Activated T-helper 1 cell treated with Interleukin-2 at 50 U/mL for 16 hours (primary cell): ENCODE results near the gene RRP8.

ENCODE experiments used
- DNase-seq: peaks from one replicate; pipeline ENCODE4 v3.0.0-alpha.2; 2020; ENCODE audit warnings: low read depth

The RRP8 gene

DNA sequence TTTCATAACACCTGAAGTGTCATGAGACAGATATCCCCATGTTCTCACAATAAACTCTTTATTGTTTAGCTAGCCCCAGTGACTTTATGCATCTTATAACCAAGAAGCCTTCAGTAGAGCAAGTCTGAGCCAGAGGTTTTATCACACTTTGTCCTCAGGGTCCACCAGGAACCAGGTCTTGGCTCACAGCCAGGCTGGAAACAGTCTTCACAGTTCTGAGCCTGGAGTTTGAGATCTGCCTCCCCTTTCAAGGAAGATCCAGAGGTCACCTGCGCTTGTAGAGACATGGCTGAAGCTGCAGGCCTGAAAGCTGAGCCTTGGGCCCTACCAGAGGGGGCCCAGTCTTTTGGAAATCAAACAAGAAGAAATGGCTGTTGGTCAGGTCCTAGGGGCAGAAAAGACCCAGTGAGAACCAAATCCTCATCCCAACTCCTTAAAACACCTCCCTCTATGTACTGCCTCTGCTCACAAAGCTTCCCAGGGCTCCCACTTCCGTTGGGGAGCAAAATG, 3.5 kb downstream of the RRP8 start:
- no peak for DNase-seq

DNA sequence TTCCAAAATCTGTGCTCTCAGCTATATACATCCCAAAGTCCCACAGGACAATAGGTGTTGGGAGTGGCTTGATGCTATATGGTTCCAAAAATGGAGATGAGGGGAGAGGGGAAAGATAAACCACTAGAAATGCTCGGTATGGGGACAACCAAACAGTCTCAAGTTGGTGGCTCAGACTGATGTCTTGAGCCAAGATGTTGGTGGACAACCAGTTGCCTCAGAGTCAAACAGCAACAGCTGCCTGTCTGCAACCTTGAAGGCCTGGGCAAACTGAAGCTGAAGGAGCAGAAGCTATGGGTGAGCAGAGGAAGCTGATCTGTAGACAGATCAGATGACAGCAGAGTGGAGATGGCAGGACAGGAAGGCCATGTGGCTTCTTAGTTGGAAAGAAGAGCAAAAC, 4.0 kb downstream of the RRP8 start:
- DNase-seq: no peak

DNA sequence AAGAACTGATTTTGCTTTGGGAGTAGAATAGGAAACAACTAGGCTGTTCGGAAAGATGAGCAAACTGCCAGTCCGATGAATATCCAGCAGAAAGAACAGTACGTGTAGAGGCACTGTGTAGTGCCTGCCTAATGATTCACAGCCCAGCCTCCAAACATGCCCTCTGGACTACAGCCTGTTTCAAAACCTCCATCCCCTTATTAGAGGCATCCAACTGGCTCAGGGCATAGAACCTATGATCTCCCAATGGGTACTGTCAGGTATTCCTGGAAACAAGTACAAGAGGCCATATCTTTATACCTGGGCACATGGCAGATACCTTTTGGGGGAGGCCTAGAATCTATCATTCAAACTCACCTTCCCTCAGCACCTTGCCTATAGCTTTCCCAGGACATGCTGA, 4.9 kb downstream of the RRP8 start:
- no peak for DNase-seq

DNA sequence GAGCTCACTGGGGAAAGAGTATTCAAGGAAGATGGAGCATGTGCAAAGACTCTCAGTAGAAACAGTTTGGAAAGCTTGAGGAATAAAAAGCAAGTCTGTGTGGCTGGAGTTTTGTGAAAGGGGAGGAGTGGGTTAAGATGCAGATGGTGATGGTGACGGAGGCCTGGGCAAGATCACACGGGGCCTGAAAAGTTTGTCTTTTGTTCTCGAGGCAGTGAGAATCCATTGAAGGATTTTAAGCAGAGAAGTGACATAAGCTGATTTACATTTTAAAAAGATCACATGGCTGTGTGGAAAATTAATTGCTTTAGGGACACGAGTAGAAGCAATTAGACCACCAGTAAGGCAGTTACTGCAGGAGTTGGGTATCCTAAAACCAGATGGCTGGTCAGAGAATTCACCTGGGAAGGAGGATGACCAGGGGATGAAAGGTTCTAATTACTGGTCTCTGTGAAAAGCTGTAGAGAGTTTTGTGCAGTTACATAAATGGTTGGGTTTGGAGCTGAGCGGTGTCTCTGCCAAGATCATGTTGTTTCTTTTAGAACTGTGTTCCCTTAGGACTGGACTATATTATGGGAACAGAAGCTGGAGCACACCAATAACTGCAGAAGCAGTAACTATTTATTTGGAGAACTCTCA, 7.1 kb downstream of the RRP8 start:
- no peak for DNase-seq

DNA sequence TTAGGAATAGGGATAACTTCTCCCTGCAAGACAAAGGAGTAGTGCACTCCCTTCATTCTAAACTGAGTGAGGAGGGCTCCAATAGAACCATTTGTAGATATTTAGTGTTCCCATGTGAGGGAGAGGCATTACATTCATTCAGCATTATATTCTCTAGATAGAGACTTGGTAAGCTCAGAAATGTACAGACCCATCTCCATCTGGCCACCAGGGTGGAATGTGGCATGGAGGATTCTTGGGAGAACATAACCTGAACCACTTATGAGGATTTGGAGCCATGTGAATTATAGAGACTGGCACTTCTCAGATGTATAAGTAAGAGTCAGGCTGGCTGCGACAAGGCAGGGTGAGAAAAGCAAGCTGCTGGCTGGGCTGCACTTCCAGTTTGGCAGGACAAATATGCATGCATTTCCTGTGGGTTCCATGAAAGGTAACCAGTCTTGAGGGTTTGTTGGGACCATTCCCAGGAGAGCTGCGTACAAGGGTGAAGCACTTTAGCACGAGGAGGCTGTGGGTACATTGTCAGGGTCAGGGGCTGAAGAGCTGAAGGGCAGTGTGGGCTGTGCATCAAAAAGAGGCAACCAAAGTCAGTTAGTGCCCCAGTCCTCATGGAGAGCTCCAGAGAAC, 9.2 kb downstream of the RRP8 start:
- DNase-seq: no peak

DNA sequence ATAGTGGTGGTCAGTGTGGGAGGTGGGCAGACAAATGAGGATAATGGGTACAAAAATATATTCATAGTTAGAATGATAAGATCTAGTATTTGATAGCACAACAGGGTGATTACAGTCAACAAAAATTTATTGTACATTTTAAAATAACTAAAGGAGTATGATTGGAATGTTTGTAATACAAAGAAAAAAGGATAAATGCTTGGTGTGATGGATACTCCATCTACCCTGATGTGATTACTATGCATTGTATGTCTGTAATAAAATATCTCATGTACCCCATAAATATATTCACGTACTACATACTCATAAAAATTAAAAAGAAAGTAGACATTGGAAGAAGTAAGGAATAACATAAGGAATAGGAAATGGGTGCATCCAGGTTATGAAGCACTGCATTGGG, 15.4 kb downstream of the RRP8 start:
- no peak for DNase-seq

DNA sequence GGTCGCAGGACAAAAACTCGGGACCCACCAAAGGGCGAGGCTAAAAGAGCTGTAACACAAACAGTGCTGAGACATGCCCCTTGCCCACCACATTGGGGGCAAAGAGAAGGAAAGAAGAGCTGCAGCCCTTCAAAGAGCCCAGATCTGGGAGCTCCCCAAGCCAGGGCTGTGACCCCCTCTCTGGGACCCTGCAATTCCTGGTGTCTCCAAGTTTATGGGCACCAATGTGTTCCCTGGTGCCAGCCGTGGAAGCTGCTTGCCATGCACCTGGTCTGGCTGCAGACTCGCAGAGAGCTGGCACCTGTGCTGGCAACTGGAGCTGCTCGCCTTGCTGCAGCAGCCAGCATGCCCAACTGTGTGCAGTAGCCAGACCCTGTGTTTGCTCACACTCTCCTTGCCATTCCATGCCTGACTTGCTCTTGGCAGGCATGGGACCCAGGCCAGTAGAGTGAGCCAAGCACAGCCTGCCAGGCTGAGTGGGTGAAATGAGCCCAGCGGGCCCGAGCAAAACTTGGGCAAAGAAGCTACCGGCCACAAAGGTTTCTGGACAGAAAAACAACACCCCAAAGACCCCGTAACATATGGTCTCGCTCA, 16.0 kb downstream of the RRP8 start:
- no peak for DNase-seq

DNA sequence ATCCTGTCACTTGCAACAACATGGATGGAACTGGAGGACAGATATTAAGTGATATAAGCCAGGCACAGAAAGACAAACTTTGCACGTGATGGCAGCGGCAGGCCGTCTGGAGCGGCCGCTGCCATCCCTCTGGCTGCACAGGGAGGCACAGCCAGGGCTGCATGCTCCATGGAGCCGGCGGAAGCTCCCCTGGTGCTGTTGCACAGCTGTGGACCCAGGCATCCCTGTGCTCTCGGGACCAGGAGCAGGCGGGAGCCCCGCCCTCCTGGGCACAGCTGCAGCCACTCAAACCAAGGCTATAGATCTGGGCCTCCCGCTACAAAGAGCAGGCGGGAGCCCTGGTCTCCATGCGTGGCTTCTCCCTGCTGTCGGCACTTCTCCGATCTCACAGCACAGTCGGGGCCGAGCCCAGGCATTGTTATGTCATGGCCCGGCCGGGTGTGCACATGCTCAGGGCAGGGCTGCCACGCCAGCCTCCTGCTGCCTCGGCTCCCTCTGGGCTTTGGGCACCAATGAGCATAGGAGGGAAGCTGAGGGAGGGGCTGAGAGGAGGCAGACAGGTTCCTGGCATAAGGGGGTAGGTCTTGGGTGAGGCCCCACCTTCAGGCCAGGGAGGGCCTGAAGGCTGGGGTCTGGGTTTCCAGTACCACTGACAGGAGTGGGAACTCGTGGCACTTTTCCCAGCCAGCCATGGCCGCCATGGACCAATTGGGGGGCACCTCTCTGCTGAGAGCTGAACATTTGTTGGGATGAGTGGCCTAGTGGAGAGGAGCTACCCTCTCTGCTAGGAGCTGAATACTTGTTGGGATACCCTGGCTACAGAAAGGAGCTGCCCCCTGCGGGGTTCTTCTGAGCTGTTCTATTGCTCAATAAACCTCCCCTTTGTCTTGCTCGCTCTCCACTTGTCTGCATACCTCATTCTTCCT, 16.7 kb downstream of the RRP8 start:
- DNase-seq: no peak

DNA sequence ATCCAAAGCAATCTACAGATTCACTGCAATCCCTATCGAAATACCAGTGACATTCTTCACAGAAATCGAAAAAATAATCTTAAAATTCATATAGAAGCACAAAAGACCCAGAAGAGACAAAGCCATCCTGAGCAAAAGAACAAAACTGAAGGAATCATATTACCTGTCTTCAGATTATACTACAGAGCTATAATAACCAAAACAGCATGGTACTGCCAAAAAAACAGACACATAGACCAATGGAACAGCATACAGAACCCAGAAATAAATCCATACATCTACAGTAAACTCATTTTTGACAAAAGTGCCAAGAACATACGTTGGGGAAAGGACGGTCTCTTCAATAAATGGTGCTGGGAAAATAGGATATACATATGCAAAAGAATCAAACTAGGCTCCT, 18.9 kb downstream of the RRP8 start:
- no peak for DNase-seq

DNA sequence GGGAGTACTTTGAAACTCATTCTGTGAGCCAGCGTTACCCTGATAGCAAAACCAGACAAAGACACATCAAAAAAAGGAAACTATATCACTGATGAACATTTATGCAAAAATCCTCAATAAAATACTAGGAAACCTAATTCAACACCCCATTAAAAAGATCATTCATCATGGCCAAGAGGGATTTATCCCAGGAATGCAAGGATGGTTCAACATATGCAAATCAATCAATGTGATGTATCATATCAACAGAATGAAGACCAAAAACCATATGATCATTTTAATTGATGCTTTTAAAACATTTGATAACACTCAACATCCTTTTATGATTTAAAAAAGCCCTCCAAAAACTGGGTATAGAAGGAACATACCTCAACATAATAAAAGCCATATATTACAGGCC, 19.8 kb downstream of the RRP8 start:
- DNase-seq: no peak

DNA sequence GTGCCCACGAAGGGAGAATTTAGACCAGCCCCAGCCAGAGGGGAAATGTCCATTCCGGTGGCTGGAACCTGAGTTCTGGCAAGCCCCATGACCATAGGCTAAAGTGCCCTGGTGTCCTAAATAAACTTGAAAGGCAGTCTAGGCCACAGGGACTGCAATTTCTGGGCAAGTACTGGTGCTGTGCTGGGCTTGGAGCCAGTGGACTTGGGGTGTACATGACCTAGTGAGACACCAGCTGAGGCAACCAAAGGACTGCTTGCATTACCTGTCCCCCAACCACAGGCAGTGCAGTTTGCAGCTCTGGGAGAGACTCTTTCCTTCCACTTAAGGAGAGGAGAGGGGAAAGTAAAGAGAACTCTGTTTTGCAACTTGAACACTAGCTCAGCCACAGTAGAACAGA, 23.7 kb downstream of the RRP8 start:
- DNase-seq: no peak

DNA sequence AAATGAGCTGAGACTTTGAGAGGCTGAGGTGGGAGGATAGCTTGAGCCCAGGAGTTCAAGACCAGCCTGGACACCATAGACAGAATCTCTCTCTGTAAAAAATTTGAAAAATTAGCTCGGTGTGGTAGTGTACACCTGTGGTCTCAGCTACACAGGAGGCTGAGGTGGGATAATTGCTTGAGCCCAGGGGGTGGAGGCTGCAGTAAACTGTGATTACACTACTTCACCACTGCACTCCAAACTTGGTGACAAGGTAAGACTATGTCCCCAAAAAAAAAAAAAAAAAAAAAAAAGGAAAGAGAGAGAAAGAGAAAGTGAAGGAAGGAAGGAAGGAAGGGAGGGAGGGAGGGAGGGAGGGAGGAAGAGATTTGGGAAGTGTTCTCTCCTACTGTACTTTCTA, 25.3 kb downstream of the RRP8 start:
- no peak for DNase-seq

DNA sequence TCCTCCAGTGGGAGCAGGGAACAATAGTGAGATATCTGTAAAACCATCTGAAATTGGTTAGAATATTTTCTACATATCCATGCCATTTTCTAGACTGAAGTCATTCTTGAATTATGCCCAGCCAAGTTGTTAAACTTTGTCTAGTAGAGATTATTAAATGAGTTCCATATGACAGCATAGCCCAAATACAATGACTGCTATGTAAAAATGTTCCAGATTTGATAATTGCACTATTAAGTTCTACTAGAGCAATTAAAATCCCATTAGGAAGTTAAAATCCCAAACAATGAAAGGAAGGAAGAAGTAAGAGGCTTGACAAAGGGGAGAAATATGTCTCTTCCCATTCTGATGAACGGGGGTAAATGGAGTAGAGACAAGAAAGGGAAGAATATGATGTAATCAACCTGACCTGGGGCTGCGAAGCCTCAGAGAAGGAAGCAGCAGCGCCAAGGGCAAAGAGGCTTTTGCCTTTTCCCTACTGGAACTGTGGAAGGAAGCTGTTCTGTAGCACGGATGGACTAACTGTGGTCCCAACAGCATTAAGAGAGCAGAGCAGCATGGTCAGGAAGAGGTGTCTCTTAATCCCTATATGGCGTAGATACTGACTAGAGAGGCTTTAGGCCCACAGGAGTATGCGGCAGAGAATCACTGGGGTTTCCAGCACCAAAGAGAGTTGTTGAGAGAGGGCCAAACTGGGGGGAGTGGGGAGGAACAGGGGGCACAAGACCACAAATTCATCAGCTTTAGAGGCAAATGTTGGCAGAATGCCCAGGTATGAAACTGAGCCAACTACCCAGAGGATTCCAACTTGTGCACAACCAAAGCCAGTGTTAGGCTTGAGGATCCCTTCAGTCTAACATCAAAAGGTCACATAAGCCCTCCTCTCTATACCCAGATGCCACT, 26.7 kb downstream of the RRP8 start:
- DNase-seq: no peak

DNA sequence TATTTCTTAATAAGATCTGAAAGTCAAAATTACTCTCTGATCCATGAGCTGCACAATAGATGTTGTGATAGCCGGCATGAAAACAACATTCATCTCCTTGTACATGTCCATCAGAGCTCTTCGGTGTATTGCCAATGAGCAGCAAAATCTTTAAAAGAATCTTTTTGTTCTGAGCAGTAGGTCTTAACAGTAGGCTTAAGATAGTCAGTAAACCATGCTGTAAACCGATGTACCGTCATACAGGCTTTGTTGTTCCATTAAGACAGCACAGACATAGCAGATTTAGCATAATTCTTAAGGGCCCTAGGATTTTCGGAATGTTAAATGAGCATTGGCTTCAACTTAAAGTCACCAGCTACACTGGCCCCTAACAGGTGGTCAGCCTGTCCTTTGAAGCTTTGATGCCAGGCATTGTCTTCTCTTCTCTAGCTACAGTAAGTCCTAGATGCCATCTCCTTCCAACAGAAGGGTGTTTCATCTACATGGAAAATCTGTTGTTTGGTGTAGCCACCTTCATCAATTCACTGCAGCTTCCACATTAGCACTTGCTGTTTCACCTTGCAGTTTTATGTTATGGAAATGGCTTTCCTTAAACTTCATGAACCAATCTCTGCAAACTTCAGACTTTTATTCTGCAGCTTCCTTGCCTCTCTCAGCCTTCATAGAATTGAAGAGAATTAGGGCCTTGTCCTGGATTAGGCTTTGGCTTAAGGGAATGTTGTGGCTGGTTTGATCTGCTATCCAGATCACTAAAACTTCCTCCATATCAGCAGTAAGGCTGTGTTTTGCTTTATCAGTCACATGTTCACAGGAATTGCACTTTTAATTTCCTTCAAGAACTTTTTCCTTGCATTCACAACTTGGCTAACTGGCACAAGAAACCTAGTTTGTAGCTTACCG, 28.4 kb downstream of the RRP8 start:
- DNase-seq: no peak

DNA sequence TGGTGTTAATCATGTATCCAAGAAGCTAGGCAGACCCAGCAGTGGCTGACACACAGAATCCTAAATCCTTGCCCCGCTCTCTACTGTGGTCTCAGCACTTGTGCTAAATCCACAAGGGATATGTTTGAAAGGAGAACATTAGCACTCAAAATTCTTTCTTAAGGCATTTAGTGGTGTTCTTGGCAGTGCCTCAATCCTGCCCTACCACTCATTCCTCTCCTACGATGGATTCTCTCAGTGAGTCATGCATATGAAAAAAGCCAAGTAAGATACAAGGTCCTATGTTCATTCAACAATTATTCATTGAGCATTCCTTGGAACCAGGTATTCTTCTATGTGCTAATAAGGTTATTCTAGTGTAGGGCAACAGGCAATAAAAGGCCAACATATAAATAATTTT, 31.2 kb downstream of the RRP8 start:
- DNase-seq: no peak

DNA sequence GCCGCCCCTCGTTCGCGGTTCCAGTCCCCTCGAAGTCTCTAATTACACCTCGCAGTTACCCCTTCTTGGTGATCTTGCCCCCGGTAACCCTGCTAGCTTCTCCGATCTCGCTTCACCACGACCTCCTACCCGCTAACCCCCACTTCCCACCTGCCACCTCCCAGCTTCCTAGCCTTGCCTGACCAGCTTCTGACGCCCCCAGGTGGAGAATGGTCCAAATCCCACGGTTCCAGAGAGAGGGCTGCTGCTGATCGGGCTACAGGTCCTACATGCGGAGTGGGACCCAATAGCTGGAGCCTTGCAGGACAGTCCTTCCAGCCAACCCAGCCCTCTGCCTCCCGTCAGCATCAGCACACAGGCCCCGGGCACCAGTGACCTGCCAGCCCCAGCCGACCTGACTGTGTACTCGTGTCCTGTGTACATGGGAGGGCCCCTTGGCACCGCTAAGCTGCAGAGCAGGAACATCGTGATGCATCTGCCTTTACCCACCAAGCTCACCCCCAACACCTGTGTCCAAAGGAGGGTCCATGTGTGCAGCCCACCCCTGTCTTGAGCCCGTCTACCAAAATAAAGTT, 31.9 kb downstream of the RRP8 start:
- DNase-seq: no peak

DNA sequence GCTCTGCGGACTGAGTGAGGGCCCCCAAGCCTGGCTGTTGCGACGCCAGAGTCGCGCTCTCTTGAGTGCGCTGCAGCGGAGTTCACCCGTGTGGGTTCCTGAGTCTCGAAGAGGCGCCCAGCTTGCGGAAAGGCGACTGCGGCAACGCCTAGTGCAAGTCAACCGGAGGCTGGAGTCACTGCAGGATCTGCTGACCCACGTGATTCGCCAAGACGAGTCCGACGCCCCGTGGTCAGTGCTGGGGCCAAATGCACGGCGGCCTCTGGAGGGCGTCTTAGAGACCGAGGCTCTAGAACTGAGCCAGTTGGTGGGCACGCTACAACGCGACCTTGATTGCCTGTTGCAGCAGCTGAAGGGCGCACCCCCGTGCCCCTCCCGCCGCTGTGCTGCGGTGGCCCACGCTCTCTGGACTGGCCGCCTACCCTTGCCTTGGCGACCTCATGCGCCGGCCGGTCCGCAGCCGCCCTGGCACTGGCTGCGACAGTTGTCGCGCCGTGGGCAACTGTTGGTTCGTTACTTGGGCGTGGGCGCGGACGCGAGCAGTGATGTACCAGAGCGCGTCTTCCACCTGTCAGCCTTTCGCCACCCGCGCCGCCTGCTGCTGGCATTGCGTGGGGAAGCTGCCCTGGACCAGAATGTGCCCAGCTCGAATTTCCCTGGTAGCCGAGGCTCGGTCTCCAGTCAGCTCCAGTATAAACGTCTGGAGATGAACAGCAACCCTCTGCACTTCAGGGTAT, 32.6 kb downstream of the RRP8 start:
- no peak for DNase-seq

DNA sequence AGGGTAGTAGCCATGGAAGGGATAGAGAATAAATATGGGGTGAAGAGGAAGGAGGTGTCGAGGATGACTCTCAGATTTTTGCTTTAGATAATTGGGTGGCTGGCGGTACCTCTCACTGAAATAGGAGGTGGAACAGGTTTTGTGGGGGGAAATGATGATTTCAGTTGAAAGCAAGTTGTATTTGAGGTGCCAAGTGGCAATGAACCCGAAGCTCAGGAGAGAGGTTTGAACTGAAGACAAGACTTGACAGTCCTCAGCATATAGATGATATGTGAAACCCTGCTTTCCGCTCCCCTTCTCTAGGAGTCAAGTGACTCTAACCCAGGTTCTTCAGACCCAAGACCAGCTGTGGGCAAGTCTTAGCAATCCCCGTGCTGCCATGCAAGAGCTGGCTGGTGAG, 33.7 kb downstream of the RRP8 start:
- no peak for DNase-seq

DNA sequence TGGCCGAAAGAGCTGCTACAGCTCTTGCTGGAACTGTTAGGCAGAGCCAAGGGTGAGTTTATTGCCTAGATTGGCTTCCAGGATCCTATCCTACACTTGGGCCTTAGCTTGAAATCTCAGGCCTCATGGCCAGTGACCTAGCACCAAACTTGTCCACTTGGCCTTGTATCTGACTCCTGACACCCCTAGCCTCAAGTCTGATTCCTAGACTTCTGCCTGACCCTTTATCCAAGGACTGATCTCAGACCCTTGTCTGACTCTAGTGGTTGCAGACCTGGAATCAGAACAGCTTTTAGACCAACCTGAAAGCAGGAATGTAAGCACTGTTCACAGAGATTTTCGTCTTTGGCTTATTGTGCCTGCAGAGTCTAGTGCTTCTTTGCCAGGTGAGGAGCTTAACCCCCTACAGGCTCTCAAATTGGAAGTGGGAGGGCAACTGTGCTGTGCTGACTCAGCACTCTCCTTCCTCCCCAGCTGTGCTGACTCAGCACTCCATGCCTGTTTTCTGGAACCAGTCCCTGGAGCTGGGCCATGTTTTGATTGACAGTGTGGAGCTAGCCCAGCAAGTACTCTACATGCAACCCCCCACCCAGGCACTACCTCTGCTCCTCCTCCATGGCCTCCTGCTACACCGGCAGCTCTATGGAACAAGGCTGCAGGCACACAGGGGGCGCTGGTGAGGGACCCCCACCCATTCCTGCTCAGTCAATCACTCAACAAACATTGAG, 35.1 kb downstream of the RRP8 start:
- no peak for DNase-seq
